ENCODE data around the gene NUDT8.

- no peak for TF ChIP-seq POLR2AphosphoS5 (IDR thresholded peaks at IDR 0.05)
- no peak for TF ChIP-seq CTCF (IDR thresholded peaks at IDR 0.05)
- no peak for TF ChIP-seq POLR2A (IDR thresholded peaks at IDR 0.05; ENCODE audit: low read depth)
Measured at GRCh38 chr11:67626970-67627369, 2.8 kb downstream of the NUDT8 start.

All from esophagus muscularis mucosa (tissue), 3 donors.